ENCODE data around the gene OR5M11.
"Not testable (repeated sequence)": the region's sequence is repeated elsewhere in the genome, so short reads cannot be mapped to it uniquely, and the experiment has no call there.

The OR5M11 gene
- 0 to 0.12 (median 0) reads per million in 18 experiments for total RNA-seq

DNA sequence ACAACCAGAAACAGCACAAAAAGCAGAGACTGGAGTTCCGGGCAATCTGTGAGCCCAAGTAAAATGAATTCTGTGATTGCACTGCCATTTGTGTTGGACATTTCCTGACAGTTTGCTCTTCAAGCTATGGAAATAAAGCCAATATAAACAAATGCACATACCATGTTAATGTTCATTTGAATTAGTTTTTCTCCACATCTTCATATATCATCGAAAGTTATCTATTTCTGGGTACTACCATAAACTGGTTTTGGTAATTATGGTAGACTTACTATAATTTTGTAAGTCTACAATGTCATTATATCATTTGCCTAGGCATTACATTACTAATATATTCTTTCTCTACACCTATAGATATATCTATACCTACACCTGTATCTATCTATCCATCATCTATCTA, at the start of gene OR5M11:
TSS of gene OR5M11 (minus strand) at position 101 of the 400 bp plus-strand sequence. CDS start at position 101, 0 bp downstream.
- no peak for DNase-seq

DNA sequence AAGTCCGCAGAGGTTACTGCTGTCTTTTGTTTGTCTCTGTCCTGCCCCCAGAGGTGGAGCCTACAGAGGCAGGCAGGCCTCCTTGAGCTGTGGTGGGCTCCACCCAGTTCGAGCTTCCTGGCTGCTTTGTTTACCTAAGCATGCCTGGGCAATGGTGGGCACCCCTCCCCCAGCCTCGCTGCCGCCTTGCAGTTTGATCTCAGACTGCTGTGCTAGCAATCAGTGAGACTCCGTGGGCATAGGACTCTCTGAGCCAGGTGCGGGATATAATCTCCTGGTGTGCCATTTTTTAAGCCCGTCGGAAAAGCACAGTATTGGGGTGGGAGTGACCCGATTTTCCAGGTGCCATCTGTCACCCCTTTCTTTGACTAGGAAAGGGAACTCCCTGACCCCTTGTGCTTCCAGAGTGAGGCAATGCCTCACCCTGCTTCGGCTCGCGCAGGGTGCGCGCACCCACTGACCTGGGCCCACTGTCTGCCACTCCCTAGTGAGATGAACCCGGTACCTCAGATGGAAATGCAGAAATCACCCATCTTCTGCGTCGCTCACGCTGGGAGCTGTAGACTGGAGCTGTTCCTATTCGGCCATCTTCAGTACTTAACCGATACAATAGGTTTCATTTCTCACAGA, 49.1 kb upstream of the OR5M11 start:
- not testable (repeated sequence) for DNase-seq

GRCh38 chr11:56577621-56578020, 34.6 kb upstream of the OR5M11 start, which contains the start of gene OR5M10:
OR5M10 (minus strand) TSS chr11:56577721; CDS start chr11:56577721, 0 bp downstream.
- no peak for DNase-seq

DNA sequence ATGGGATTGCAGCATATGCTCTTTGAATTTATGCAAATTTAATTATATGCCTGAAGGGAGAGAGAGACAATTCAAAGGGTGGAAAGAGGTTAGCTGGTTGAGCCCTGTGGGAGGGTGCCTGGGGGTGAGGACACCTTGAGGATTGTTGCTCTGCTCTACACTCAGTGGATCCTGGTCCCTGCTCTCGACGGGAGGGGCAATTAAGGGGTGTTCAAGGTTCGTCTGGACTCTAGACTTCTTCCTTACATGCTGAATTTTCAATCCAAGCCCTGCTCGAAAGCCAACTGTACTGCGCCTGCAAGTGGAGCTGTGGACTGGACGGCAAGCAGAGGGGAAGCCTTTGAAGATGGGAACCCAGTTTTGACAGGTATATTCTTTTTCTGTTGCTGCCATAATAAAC, 15.5 kb upstream of the OR5M11 start:
- no peak for DNase-seq

DNA sequence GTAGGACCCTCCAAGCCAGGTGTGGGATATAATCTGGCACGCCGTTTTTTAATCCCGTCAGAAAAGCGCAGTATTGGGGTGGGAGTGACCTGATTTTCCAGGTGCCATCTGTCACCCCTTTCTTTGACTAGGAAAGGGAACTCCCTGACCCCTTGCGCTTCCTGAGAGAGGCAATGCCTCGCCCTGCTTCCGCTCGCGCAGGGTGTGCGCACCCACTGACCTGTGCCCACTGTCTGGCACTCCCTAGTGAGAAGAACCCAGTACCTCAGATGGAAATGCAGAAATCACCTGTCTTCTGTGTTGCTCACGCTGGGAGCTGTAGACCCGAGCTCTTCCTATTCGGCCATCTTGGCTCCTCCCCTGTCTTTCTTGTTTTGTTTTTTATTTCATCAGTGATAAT, 11.6 kb upstream of the OR5M11 start:
- not testable (repeated sequence) for DNase-seq

DNA sequence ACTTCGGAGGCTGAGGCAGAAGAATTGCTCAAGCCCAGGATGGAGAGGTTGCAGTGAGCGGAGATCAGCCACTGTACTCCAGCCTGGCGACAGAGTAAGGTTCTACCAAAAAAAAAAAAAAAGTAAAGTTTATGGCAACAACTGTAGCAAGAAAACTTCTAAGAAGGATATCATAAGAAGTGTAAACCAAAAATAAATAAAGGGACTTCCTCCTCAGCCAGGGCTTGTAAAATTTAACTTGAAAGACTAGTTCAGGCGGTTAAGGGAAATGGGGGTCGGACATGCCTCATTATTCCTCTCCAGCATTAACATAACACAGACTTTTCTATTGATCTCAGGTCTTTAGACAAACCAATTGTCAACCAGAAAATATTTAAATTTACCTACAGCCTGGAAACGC, 2.5 kb upstream of the OR5M11 start:
- DNase-seq, result no peak

GRCh38 chr11:56543739-56544138, 682 bp upstream of the OR5M11 start:
- no peak for DNase-seq

- DNase-seq, result no peak
Measured at GRCh38 chr11:56533054-56533740, 9.9 kb downstream of the OR5M11 start.

DNA sequence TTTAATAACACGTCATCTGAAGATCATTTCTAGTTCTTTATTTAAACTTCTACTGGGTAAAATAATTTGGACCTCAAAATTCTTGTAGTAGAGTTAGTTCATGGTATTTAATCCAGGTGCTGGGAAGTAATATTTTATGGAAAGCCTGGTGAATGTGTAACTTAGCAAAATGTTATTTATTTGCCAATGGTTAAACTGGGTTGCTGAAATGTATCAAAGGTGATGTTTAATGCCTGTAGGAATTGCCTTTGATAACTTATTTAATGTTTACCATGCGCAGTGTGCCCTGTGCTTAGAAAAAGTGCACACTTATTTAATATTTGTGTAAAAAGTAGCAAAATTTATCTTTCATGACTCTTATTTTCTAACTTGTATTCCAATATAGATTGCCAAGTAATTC, 11.2 kb downstream of the OR5M11 start:
- DNase-seq, result no peak

- DNase-seq, result no peak
Measured at GRCh38 chr11:56522008-56522407, 21.0 kb downstream of the OR5M11 start.

DNA sequence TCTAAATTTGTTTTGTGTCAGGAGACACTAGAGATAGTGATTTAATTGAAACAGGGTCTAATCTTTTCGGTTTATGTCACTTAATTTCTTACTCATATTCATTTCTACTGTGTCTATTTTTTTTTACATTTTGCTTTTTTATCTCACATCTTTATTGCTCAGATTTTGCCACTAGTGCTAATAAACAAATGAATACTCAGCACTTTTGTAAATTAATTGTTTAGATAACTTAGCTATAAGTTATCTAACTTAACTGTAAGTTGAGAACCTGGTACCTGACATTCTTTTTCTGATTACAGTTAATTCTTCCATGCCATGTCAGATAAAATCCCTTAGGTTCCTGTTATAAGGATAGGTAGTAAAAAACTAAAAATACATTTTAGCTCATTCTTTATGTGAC, 29.8 kb downstream of the OR5M11 start:
- no peak for DNase-seq

- no peak for DNase-seq
Measured at GRCh38 chr11:56509439-56509838, 33.6 kb downstream of the OR5M11 start.

- DNase-seq, result no peak
Measured at GRCh38 chr11:56497010-56497409, 46.0 kb downstream of the OR5M11 start.

DNA sequence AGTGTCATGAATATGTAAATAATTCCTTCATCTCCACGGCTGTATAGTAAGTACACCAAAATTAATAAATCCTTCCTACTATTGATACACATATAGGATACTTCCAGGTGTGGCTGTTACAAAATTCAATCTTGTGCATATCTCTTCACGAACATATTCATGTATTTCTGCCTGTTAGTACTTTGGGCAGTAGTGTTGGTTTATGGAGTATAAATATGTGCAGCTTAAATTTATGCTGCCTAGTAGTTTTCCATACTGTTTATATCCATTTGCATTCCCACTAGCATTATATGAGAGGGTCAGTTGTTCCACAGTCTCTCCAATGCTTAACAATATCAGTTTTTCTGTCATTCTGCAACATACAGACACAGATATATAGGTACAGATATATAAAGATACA, 47.9 kb downstream of the OR5M11 start:
- no peak for DNase-seq

Data from inflammatory macrophage (primary cell).